Vagina (tissue), 2 donors: ENCODE measurements around the gene FGF3. TPM values are rescaled to one million over a fixed set of nuclear protein-coding genes. Genes with fewer than 3 reads are reported as not detected.

Source experiments
- DNase-seq, 2 donors: peaks; one replicate each; pipeline ENCODE4 v3.0.0-alpha.2; 2017; ENCODE audit errors: extremely low spot score in 2 of 2
- H3K27ac ChIP-seq: fragments of 200-600 bp; sonication (generic); one replicate; pipeline ENCODE4 v1.5.1; 2019
- H3K27me3 ChIP-seq: fragments of 200-600 bp; sonication (generic); one replicate; pipeline ENCODE4 v1.5.1; 2019
- H3K36me3 ChIP-seq, 2 donors: fragments of 200-600 bp; sonication (generic); one replicate each; pipeline ENCODE4 v1.5.1; 2017 to 2019
- H3K4me1 ChIP-seq: fragments of 200-600 bp; sonication (generic); one replicate; pipeline ENCODE4 v1.5.1; 2019
- H3K4me3 ChIP-seq, 2 donors: fragments of 200-600 bp; sonication (generic); 1 replicate in 1 of 2; 2 replicates in 1 of 2; pipeline ENCODE4 v1.5.1; 2016 to 2019
- H3K9me3 ChIP-seq: fragments of 200-600 bp; sonication (generic); one replicate; pipeline ENCODE4 v1.5.1; 2019
- CTCF ChIP-seq, 3 experiments: fragments of 450-650 bp in 2 of 3; fragments of 200-600 bp in 1 of 3; sonication (generic) in 1 of 3; IDR thresholded peaks; one replicate each; pipeline ENCODE4 v1.5.1; 2017 to 2019; ENCODE audit warnings: antibody characterized with exemption in 3 of 3, mild to moderate bottlenecking in 2 of 3, moderate library complexity in 2 of 3
- POLR2A ChIP-seq, 2 donors: fragments of 450-650 bp; IDR thresholded peaks; one replicate each; pipeline ENCODE4 v1.6.1; 2017; ENCODE audit warnings: antibody characterized with exemption in 2 of 2, mild to moderate bottlenecking in 2 of 2, moderate library complexity in 2 of 2
- POLR2AphosphoS5 ChIP-seq, 2 donors: sonication (generic); formaldehyde crosslinking; IDR thresholded peaks; one replicate each; pipeline ENCODE4 v1.9.0; 2017; ENCODE audit warnings: antibody characterized with exemption in 2 of 2, mild to moderate bottlenecking in 2 of 2, low read depth in 1 of 2; ENCODE audit not compliant: insufficient read depth in 1 of 2
- intact Hi-C: fragments of 100-400 bp; cut with DNase I; formaldehyde crosslinking; loops from one replicate; pipeline ENCODE4 v1.15.1; 2023
- total RNA-seq: library from RNA; depleted of rRNA; stranded (reverse); fragments of >200 nt; gene quantifications from one replicate; pipeline ENCODE4 v1.2.3, GENCODE V29; 2016

Gene FGF3
- total RNA-seq, 1 donor from 2014 or later: not detected

- Histone ChIP-seq H3K4me1 (peaks cover 6% of the 10 kb centered on the region), H3K27me3 (no peaks in the 10 kb centered on the region), H3K4me3 (no peak overlapping the region), H3K27ac (no peak overlapping the region), H3K36me3 (no peaks in the 10 kb centered on the region), H3K9me3 (no peaks in the 10 kb centered on the region)
- TF ChIP-seq POLR2A (IDR thresholded peaks at IDR 0.05) (no peak), POLR2AphosphoS5 (IDR thresholded peaks at IDR 0.05; ENCODE audit: insufficient read depth in 1 of 2, low read depth in 1 of 2) (no peak), CTCF (IDR thresholded peaks at IDR 0.05) (no peak)
- intact Hi-C loops: no loop called here
- DNase-seq: no peak
Observed at GRCh38 chr11:69814902-69815301, 4.3 kb downstream of the FGF3 start.

- TF ChIP-seq POLR2A (IDR thresholded peaks at IDR 0.05) (no peak), POLR2AphosphoS5 (IDR thresholded peaks at IDR 0.05; ENCODE audit: insufficient read depth in 1 of 2, low read depth in 1 of 2) (no peak), CTCF (IDR thresholded peaks at IDR 0.05) (no peak)
- no peak overlapping the region for H3K4me3 ChIP-seq
- no peaks in the 10 kb centered on the region for H3K27me3 ChIP-seq
- H3K9me3 ChIP-seq: no peaks in the 10 kb centered on the region
- peaks cover 6% of the 10 kb centered on the region for H3K4me1 ChIP-seq
- H3K27ac ChIP-seq: no peak overlapping the region
- no peaks in the 10 kb centered on the region for H3K36me3 ChIP-seq
- intact Hi-C loops: no loop called here
- DNase-seq: no peak
Observed at GRCh38 chr11:69814411-69814810, 4.8 kb downstream of the FGF3 start.

- Histone ChIP-seq H3K27me3 (no peaks in the 10 kb centered on the region), H3K36me3 (no peaks in the 10 kb centered on the region), H3K4me3 (no peak overlapping the region), H3K9me3 (no peaks in the 10 kb centered on the region), H3K27ac (no peak overlapping the region), H3K4me1 (peaks cover 6% of the 10 kb centered on the region)
- intact Hi-C loops: no loop called here
- no peak for TF ChIP-seq CTCF (IDR thresholded peaks at IDR 0.05)
- no peak for TF ChIP-seq POLR2A (IDR thresholded peaks at IDR 0.05)
- TF ChIP-seq POLR2AphosphoS5 (IDR thresholded peaks at IDR 0.05; ENCODE audit: insufficient read depth in 1 of 2, low read depth in 1 of 2): no peak
- no peak for DNase-seq
Observed at GRCh38 chr11:69813839-69814238, 5.4 kb downstream of the FGF3 start.

- TF ChIP-seq POLR2A (IDR thresholded peaks at IDR 0.05) (no peak), POLR2AphosphoS5 (IDR thresholded peaks at IDR 0.05; ENCODE audit: insufficient read depth in 1 of 2, low read depth in 1 of 2) (no peak), CTCF (IDR thresholded peaks at IDR 0.05) (no peak)
- Histone ChIP-seq H3K27ac (no peak overlapping the region), H3K9me3 (no peaks in the 10 kb centered on the region), H3K4me1 (peaks cover 6% of the 10 kb centered on the region), H3K4me3 (no peak overlapping the region), H3K36me3 (no peaks in the 10 kb centered on the region), H3K27me3 (no peaks in the 10 kb centered on the region)
- DNase-seq: no peak
- intact Hi-C loops: no loop called here
Observed at GRCh38 chr11:69812946-69813345, 6.3 kb downstream of the FGF3 start.

GRCh38 chr11:69812256-69812655 is 7.0 kb downstream of the FGF3 start:
- H3K27me3 ChIP-seq: no peaks in the 10 kb centered on the region
- intact Hi-C loops: no loop called here
- no peak for DNase-seq
- no peak overlapping the region for H3K4me3 ChIP-seq
- no peaks in the 10 kb centered on the region for H3K36me3 ChIP-seq
- H3K27ac ChIP-seq: no peak overlapping the region
- no peaks in the 10 kb centered on the region for H3K9me3 ChIP-seq
- TF ChIP-seq POLR2A (IDR thresholded peaks at IDR 0.05) (no peak), POLR2AphosphoS5 (IDR thresholded peaks at IDR 0.05; ENCODE audit: insufficient read depth in 1 of 2, low read depth in 1 of 2) (no peak), CTCF (IDR thresholded peaks at IDR 0.05) (no peak)
- peaks cover 2% of the 10 kb centered on the region for H3K4me1 ChIP-seq
